Gastrocnemius medialis (tissue), 4 donors: ENCODE data around the gene HUNK.

ENCODE experiments used
- POLR2A ChIP-seq, 2 donors: fragments of 450-650 bp; IDR thresholded peaks; one replicate each; pipeline ENCODE4 v1.6.1; 2017; ENCODE audit warnings: antibody characterized with exemption in 2 of 2, mild to moderate bottlenecking in 2 of 2, moderate library complexity in 2 of 2
- TF ChIP-seq, protein P1 (sequence below), 5 experiments: fragments of 450-650 bp in 3 of 5; fragments of 200-600 bp in 2 of 5; sonication (generic) in 2 of 5; IDR thresholded peaks in 4 of 5; conservative IDR thresholded peaks in 1 of 5; 1 replicate in 4 of 5; 2 replicates in 1 of 5; pipeline ENCODE4 v1.5.1; 2016 to 2019; ENCODE audit warnings: antibody characterized with exemption in 5 of 5, mild to moderate bottlenecking in 3 of 5, moderate library complexity in 3 of 5

DNA sequence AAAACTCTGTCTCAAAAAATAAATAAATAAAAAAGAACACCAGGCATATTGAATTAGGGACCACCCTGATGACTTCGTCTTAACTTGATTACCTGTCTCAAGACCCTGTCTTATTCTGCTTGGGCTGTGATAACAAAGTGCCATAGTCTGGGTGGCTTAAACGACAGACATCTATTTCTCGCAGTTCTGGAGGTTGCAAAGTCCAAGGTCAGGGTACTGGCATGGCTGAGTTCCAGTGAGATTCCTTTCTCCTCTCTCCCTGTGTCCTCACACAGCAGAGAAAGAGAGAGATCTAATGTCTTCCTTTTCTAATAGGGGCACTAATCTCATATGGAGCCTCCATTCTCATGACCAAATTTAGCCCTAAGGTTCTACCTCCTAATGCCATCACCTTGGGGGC is 145.6 kb downstream of the HUNK start:
- TF ChIP-seq, protein P1, sequence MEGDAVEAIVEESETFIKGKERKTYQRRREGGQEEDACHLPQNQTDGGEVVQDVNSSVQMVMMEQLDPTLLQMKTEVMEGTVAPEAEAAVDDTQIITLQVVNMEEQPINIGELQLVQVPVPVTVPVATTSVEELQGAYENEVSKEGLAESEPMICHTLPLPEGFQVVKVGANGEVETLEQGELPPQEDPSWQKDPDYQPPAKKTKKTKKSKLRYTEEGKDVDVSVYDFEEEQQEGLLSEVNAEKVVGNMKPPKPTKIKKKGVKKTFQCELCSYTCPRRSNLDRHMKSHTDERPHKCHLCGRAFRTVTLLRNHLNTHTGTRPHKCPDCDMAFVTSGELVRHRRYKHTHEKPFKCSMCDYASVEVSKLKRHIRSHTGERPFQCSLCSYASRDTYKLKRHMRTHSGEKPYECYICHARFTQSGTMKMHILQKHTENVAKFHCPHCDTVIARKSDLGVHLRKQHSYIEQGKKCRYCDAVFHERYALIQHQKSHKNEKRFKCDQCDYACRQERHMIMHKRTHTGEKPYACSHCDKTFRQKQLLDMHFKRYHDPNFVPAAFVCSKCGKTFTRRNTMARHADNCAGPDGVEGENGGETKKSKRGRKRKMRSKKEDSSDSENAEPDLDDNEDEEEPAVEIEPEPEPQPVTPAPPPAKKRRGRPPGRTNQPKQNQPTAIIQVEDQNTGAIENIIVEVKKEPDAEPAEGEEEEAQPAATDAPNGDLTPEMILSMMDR (IDR thresholded peaks at IDR 0.05 in 4 of 5, conservative IDR thresholded peaks at IDR 0.05 in 1 of 5) = no peak
- TF ChIP-seq POLR2A (IDR thresholded peaks at IDR 0.05) = no peak
